ENCODE results near the gene ZNF273. TPM values are rescaled to one million over a fixed set of nuclear protein-coding genes. Genes with fewer than 3 reads are reported as not detected.

ZNF273 gene
- total and polyA plus RNA-seq, 10 of the 15 experiments (the other 5 are each of a cell fraction or from before 2014, with no cell fraction given) = 4.8 to 12.3 (median 7.8) TPM

DNA sequence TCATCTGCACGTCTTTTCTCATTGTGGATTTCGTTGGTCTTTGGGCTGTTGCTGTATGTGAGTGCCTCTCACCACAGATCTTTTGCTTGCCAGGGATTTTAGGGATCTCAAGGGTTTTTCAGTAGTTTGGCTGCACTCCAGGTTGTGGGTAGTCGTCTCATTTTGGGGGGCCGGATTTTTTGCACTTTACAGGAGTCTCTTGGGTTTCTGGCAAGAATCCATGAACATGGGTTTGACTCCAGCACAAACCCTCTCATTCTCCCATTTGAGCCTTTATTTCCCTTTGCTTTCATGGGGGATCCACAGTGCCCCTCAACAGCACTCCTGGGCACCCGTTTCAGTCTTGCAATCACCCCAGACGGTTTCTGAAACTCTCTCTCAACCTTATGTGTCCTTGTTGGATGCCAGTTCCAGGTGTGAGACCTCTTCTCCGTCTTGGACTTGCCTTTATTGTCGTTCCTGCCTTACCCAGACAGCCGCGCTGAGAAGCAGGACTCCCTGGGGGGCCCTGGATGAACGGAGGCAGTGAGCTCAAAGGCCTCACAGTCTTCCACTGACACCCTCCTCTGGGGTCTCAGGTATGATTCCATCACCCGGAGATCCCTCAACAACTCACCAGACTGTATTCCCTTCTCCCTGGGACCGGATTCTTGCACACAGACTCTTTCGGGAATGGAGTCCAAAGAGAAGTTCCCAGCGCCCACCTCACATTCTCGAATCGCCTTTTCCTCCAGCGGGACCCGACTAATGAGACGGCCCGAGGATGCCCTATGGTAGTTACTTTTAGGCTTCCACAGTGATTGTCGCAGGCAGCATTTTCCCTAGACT, 18.8 kb upstream of the ZNF273 start:
- SMC1A ChIA-PET (ENCODE audit: uncharacterized antibody, unreplicated experiment) = no interaction called here
- CTCF ChIA-PET = no interaction called here
- no peak overlapping the region for H2AFZ ChIP-seq (ENCODE audit: control insufficient read depth, low read depth, low read length)
- no peak overlapping the region for H3K4me2 ChIP-seq (ENCODE audit: control insufficient read depth, insufficient read depth)
- RAD21 ChIA-PET (ENCODE audit: unreplicated experiment) = no interaction called here
- no TSS peak for BruUV-seq (replicated peaks)
- FAIRE-seq (no peak), ATAC-seq (no peak), DNase-seq (ENCODE audit: low read depth, low spot score) (no peak)
- no peak overlapping the region for H3K4me3 ChIP-seq
- no peak overlapping the region for H3K27ac ChIP-seq (ENCODE audit: control insufficient read depth, insufficient read depth)
- intact Hi-C loops (cut with micrococcal nuclease; ENCODE audit: unreplicated experiment) = no loop called here
- POLR2A ChIA-PET = no interaction called here
- H3K36me3 ChIP-seq (ENCODE audit: control insufficient read depth in 2 of 2, insufficient read depth in 2 of 2, low read length in 1 of 2) = no peaks in the 10 kb centered on the region
- in situ Hi-C loops (cut with MboI) = no loop called here
- H3K4me1 ChIP-seq (ENCODE audit: control insufficient read depth, insufficient read depth, low read length) = no peaks in the 10 kb centered on the region
- no peak for TF ChIP-seq SUZ12 (IDR thresholded peaks at IDR 0.05; ENCODE audit: unreplicated experiment)
- TF ChIP-seq, protein P1, sequence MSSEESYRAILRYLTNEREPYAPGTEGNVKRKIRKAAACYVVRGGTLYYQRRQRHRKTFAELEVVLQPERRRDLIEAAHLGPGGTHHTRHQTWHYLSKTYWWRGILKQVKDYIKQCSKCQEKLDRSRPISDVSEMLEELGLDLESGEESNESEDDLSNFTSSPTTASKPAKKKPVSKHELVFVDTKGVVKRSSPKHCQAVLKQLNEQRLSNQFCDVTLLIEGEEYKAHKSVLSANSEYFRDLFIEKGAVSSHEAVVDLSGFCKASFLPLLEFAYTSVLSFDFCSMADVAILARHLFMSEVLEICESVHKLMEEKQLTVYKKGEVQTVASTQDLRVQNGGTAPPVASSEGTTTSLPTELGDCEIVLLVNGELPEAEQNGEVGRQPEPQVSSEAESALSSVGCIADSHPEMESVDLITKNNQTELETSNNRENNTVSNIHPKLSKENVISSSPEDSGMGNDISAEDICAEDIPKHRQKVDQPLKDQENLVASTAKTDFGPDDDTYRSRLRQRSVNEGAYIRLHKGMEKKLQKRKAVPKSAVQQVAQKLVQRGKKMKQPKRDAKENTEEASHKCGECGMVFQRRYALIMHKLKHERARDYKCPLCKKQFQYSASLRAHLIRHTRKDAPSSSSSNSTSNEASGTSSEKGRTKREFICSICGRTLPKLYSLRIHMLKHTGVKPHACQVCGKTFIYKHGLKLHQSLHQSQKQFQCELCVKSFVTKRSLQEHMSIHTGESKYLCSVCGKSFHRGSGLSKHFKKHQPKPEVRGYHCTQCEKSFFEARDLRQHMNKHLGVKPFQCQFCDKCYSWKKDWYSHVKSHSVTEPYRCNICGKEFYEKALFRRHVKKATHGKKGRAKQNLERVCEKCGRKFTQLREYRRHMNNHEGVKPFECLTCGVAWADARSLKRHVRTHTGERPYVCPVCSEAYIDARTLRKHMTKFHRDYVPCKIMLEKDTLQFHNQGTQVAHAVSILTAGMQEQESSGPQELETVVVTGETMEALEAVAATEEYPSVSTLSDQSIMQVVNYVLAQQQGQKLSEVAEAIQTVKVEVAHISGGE (CRISPR knock-in tag; IDR thresholded peaks at IDR 0.05) = no peak
- TF ChIP-seq KDM1A (IDR thresholded peaks at IDR 0.05; ENCODE audit: borderline replicate concordance) = no peak
- no peak for TF ChIP-seq SMAD5 (IDR thresholded peaks at IDR 0.05; ENCODE audit: low read depth)
- TF ChIP-seq HDGF (IDR thresholded peaks at IDR 0.05) = no peak
- TF ChIP-seq NFYA (IDR thresholded peaks at IDR 0.05; ENCODE audit: borderline replicate concordance, low read depth, low read length) = no peak
- TF ChIP-seq ZBED1 (IDR thresholded peaks at IDR 0.05; ENCODE audit: borderline replicate concordance) = no peak
- TF ChIP-seq RBBP5 (conservative IDR thresholded peaks at IDR 0.05) = no peak
- TF ChIP-seq, protein P2, sequence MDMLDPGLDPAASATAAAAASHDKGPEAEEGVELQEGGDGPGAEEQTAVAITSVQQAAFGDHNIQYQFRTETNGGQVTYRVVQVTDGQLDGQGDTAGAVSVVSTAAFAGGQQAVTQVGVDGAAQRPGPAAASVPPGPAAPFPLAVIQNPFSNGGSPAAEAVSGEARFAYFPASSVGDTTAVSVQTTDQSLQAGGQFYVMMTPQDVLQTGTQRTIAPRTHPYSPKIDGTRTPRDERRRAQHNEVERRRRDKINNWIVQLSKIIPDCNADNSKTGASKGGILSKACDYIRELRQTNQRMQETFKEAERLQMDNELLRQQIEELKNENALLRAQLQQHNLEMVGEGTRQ (IDR thresholded peaks at IDR 0.05; ENCODE audit: borderline replicate concordance, low read depth, low read length) = no peak
- no peak for TF ChIP-seq NRF1 (conservative IDR thresholded peaks at IDR 0.05; ENCODE audit: low read depth, low read length)
- TF ChIP-seq, protein P3, sequence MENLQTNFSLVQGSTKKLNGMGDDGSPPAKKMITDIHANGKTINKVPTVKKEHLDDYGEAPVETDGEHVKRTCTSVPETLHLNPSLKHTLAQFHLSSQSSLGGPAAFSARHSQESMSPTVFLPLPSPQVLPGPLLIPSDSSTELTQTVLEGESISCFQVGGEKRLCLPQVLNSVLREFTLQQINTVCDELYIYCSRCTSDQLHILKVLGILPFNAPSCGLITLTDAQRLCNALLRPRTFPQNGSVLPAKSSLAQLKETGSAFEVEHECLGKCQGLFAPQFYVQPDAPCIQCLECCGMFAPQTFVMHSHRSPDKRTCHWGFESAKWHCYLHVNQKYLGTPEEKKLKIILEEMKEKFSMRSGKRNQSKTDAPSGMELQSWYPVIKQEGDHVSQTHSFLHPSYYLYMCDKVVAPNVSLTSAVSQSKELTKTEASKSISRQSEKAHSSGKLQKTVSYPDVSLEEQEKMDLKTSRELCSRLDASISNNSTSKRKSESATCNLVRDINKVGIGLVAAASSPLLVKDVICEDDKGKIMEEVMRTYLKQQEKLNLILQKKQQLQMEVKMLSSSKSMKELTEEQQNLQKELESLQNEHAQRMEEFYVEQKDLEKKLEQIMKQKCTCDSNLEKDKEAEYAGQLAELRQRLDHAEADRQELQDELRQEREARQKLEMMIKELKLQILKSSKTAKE (IDR thresholded peaks at IDR 0.05; ENCODE audit: low read depth, poor library complexity, severe bottlenecking) = no peak
- no peak for TF ChIP-seq SIX5 (IDR thresholded peaks at IDR 0.05; ENCODE audit: low read depth, low read length, severe bottlenecking)
- TF ChIP-seq RELA (IDR thresholded peaks at IDR 0.05; ENCODE audit: borderline replicate concordance, partially characterized antibody) = no peak
- TF ChIP-seq DPF2 (IDR thresholded peaks at IDR 0.05) = no peak
- WGBS (ENCODE audit: insufficient coverage, insufficient replicate concordance, low lambda C conversion rate, missing lambda C conversion rate) = 44% methylated on average over 22 of the region's 22 CpGs
- peaks cover 7% of the 10 kb centered on the region; the same call in 2 of the 3 replicates for H3K9me3 ChIP-seq (replicated peaks; ENCODE audit: control insufficient read depth, insufficient read depth, low read length)
- H3K9ac ChIP-seq (ENCODE audit: control insufficient read depth, insufficient read depth, low read length) = no peak overlapping the region
- no peaks in the 10 kb centered on the region for H3K79me2 ChIP-seq (ENCODE audit: control insufficient read depth, insufficient read depth, low read length)
- peaks cover 0 to 2% of the 10 kb centered on the region in 2 experiments; a peak in 1 of 4 replicates for H3K27me3 ChIP-seq (replicated peaks in 1 of 2; ENCODE audit: control insufficient read depth in 2 of 2, insufficient read depth in 2 of 2, low read length in 1 of 2)
- no peaks in the 10 kb centered on the region for H4K20me1 ChIP-seq (ENCODE audit: control insufficient read depth, insufficient read depth)
